ENCODE results near the gene CYB561D1.

DNA sequence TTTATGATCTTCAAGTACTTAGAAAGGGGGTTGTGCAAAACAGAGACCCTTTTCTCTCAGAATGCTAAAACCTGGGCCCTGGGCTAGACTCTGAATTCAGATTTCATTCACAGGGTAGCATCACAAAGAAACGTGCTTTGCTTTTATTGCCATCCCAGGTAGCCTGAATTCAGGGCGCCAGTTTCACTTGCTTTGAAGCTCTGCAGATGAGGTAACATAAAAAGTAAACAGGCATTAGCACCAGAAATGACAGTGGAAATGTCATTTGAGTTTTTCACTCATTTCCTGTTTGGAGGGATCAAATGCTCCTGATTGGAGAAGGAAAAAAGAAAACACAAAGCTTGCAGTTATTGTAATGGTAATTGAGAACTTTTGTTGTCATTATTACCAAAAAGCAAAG is 25.0 kb upstream of the CYB561D1 start:
- TF ChIP-seq, protein P1, sequence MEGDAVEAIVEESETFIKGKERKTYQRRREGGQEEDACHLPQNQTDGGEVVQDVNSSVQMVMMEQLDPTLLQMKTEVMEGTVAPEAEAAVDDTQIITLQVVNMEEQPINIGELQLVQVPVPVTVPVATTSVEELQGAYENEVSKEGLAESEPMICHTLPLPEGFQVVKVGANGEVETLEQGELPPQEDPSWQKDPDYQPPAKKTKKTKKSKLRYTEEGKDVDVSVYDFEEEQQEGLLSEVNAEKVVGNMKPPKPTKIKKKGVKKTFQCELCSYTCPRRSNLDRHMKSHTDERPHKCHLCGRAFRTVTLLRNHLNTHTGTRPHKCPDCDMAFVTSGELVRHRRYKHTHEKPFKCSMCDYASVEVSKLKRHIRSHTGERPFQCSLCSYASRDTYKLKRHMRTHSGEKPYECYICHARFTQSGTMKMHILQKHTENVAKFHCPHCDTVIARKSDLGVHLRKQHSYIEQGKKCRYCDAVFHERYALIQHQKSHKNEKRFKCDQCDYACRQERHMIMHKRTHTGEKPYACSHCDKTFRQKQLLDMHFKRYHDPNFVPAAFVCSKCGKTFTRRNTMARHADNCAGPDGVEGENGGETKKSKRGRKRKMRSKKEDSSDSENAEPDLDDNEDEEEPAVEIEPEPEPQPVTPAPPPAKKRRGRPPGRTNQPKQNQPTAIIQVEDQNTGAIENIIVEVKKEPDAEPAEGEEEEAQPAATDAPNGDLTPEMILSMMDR (IDR thresholded peaks at IDR 0.05) = no peak
- TF ChIP-seq POLR2A (IDR thresholded peaks at IDR 0.05; ENCODE audit: low read depth) (no peak), POLR2AphosphoS5 (IDR thresholded peaks at IDR 0.05) (no peak)

Measured in esophagus muscularis mucosa (tissue), 3 donors.